ENCODE data around the gene LEO1.
"Not testable (repeated sequence)": the region's sequence is repeated elsewhere in the genome, so short reads cannot be mapped to it uniquely, and the experiment has no call there.

The LEO1 gene

DNA sequence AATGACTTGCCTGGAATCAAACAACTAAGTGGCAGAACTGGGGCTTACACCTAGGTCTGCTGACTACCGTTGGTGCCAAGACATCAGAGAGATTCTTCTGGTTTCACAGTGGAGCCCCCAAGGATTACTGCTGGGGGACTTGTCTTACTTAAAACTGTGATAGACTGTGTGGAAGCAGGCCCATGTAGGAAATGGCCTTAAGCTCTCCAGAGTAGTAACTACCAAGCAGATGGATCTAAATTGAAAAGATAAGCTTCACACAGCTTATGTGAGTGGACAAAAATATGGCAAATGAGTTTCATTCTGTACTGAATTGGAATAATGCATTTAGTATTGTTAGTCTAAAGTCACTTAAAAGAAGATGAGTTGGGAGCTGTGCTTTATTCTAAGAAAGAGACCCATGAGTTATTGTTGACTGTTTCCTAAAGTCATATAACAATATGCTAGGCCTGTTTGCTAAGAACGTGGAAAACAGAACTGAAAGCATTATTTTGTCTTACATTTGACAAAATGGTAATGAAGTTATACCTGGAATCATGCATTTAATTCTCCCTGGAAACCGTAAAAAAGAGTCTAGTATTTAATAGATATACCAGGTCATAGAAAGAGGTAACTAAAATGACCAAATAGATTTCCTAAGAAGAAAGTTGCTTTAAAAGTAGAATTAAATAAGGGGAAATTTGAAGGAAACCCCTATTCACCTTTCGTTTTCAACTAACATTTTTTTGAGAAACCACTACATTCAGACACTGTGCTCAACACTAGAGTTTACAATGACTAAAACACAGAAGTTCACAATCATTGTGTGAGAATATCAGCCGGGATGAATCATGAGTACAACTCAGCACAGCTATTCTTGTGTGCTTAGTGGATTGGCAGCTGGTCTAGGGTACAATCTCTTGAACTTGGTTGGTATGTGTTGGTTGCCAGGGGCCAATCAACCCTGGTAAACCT, 34.4 kb upstream of the LEO1 start:
- peak; percentile 84 for FAIRE-seq
- DNase-seq (ENCODE audit: insufficient read length, low spot score): no peak
- TF ChIP-seq SPI1 (IDR thresholded peaks at IDR 0.05; ENCODE audit: low read depth, low read length) (peak; percentile 57; the same call in 1 of the 2 replicates), TAF1 (IDR thresholded peaks at IDR 0.05; ENCODE audit: low read depth, low read length) (no peak), POLR2AphosphoS5 (IDR thresholded peaks at IDR 0.05; ENCODE audit: low read depth, low read length) (peak; percentile 25; the same call in 1 of the 2 replicates), POLR2A (IDR thresholded peaks at IDR 0.05; ENCODE audit: low read depth, low read length) (0 out of 2 replicates have a peak, but pooled peaks have one; percentile 10), POU2F2 (IDR thresholded peaks at IDR 0.05; ENCODE audit: low read depth, low read length) (no peak), PAX5 (IDR thresholded peaks at IDR 0.05; ENCODE audit: insufficient read depth, low read length, severe bottlenecking) (no peak)

- TF ChIP-seq PAX5 (IDR thresholded peaks at IDR 0.05; ENCODE audit: insufficient read depth, low read length, severe bottlenecking): no peak
- no peak for TF ChIP-seq SPI1 (IDR thresholded peaks at IDR 0.05; ENCODE audit: low read depth, low read length)
- TF ChIP-seq POLR2AphosphoS5 (IDR thresholded peaks at IDR 0.05; ENCODE audit: low read depth, low read length): no peak
- TF ChIP-seq POLR2A (IDR thresholded peaks at IDR 0.05; ENCODE audit: low read depth, low read length): no peak
- no peak for TF ChIP-seq TAF1 (IDR thresholded peaks at IDR 0.05; ENCODE audit: low read depth, low read length)
- TF ChIP-seq POU2F2 (IDR thresholded peaks at IDR 0.05; ENCODE audit: low read depth, low read length): no peak
- DNase-seq (ENCODE audit: insufficient read length, low spot score): no peak
- no peak for FAIRE-seq
Observed at GRCh38 chr15:52004806-52005205, 33.2 kb upstream of the LEO1 start.

GRCh38 chr15:52003710-52004109, 32.1 kb upstream of the LEO1 start:
- TF ChIP-seq TAF1 (IDR thresholded peaks at IDR 0.05; ENCODE audit: low read depth, low read length): no peak
- no peak for TF ChIP-seq POLR2A (IDR thresholded peaks at IDR 0.05; ENCODE audit: low read depth, low read length)
- no peak for FAIRE-seq
- no peak for DNase-seq (ENCODE audit: insufficient read length, low spot score)

DNA sequence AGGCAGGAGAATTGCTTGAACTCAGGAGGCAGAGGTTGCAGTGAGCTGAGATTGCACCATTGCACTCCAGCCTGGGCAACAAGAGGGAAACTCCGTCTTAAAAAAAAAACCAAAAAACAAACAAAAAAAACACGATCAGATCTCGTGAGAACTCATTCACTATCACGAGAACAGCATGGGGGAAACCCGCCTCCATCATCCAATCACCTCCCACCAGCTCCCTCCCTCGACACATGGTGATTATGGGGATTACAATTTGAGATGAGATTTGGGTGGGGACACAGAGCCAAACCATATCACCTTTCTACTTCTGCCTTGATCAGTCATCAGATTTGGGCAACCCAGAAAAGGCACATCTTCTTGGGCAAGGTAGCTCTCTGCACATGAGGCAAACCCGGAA, 31.5 kb upstream of the LEO1 start:
- FAIRE-seq; DNase-seq (ENCODE audit: insufficient read length, low spot score): not testable (repeated sequence)

- FAIRE-seq: no peak
- no peak for DNase-seq (ENCODE audit: insufficient read length, low spot score)
- TF ChIP-seq POU2F2 (IDR thresholded peaks at IDR 0.05; ENCODE audit: low read depth, low read length): no peak
- no peak for TF ChIP-seq SPI1 (IDR thresholded peaks at IDR 0.05; ENCODE audit: low read depth, low read length)
- no peak for TF ChIP-seq POLR2A (IDR thresholded peaks at IDR 0.05; ENCODE audit: low read depth, low read length)
- TF ChIP-seq TAF1 (IDR thresholded peaks at IDR 0.05; ENCODE audit: low read depth, low read length): no peak
- no peak for TF ChIP-seq PAX5 (IDR thresholded peaks at IDR 0.05; ENCODE audit: insufficient read depth, low read length, severe bottlenecking)
- no peak for TF ChIP-seq POLR2AphosphoS5 (IDR thresholded peaks at IDR 0.05; ENCODE audit: low read depth, low read length)
Observed at GRCh38 chr15:52002351-52002750, 30.8 kb upstream of the LEO1 start.

DNA sequence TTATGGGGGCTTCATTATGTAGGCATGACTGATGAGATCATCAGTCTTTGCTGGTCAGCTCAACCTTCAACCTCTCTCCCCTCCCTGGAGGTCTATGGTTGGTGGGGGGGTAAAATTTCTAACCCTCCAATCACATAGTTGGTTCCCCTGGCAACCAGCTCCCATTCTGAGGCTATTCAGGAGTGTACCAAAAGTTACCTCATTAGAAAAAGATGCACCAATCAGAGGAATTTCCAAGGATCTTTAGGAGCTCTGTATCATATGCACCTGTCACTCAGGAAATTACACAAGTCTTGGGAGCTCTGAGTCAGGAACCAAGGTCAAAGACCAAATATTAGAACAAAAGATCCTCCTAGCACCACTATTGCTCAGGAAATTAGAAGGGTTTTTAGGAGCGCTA, 21.4 kb upstream of the LEO1 start:
- no peak for TF ChIP-seq POLR2AphosphoS5 (IDR thresholded peaks at IDR 0.05; ENCODE audit: low read depth, low read length)
- no peak for TF ChIP-seq SPI1 (IDR thresholded peaks at IDR 0.05; ENCODE audit: low read depth, low read length)
- no peak for TF ChIP-seq POU2F2 (IDR thresholded peaks at IDR 0.05; ENCODE audit: low read depth, low read length)
- no peak for TF ChIP-seq POLR2A (IDR thresholded peaks at IDR 0.05; ENCODE audit: low read depth, low read length)
- no peak for TF ChIP-seq PAX5 (IDR thresholded peaks at IDR 0.05; ENCODE audit: insufficient read depth, low read length, severe bottlenecking)
- no peak for TF ChIP-seq TAF1 (IDR thresholded peaks at IDR 0.05; ENCODE audit: low read depth, low read length)
- DNase-seq (ENCODE audit: insufficient read length, low spot score) (no peak), FAIRE-seq (no peak)

- TF ChIP-seq POLR2A (IDR thresholded peaks at IDR 0.05; ENCODE audit: low read depth, low read length) (no peak), POLR2AphosphoS5 (IDR thresholded peaks at IDR 0.05; ENCODE audit: low read depth, low read length) (no peak), SPI1 (IDR thresholded peaks at IDR 0.05; ENCODE audit: low read depth, low read length) (no peak), TAF1 (IDR thresholded peaks at IDR 0.05; ENCODE audit: low read depth, low read length) (no peak), POU2F2 (IDR thresholded peaks at IDR 0.05; ENCODE audit: low read depth, low read length) (no peak), PAX5 (IDR thresholded peaks at IDR 0.05; ENCODE audit: insufficient read depth, low read length, severe bottlenecking) (no peak)
- DNase-seq (ENCODE audit: insufficient read length, low spot score) (no peak), FAIRE-seq (no peak)
Observed at GRCh38 chr15:51991141-51991540, 19.6 kb upstream of the LEO1 start.

- FAIRE-seq (no peak), DNase-seq (ENCODE audit: insufficient read length, low spot score) (no peak)
- no peak for TF ChIP-seq POLR2A (IDR thresholded peaks at IDR 0.05; ENCODE audit: low read depth, low read length)
- no peak for TF ChIP-seq SPI1 (IDR thresholded peaks at IDR 0.05; ENCODE audit: low read depth, low read length)
- TF ChIP-seq PAX5 (IDR thresholded peaks at IDR 0.05; ENCODE audit: insufficient read depth, low read length, severe bottlenecking): no peak
- no peak for TF ChIP-seq POLR2AphosphoS5 (IDR thresholded peaks at IDR 0.05; ENCODE audit: low read depth, low read length)
Observed at GRCh38 chr15:51982770-51983103, 11.2 kb upstream of the LEO1 start.

DNA sequence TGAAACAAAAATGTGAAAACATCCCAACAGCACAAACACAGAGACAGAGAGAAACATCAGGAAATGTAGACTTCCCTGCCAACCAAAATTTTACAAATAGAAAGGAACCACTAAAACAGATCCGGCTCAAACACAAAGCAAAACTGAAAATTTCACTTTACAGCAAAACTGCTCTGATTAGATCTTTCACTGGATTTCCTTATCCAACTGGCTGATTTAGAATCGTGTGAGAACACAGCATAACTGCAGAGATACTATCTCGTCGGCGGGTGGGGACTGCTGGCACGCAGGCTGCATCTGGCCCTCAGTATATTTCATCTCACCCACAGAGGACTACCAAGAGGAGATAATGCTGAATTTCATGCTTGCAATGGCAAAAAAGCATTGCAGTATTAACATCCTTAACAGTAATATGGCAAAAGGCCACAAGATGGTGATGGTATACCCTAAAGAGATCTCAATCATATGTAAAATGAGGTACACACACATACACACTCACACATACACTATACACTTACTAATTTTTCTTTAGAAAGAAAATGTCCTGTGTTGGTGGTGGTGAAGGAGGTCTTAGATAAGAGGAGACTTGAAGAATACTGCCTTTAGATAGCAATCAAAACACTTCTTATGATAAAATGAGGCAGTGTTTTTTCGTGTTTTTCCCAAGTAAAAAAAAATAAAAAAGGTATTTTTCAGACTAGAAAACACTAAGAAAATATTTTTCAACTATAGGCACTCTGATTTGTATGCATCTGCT, 10.6 kb upstream of the LEO1 start:
- no peak for TF ChIP-seq PAX5 (IDR thresholded peaks at IDR 0.05; ENCODE audit: insufficient read depth, low read length, severe bottlenecking)
- TF ChIP-seq TAF1 (IDR thresholded peaks at IDR 0.05; ENCODE audit: low read depth, low read length): no peak
- TF ChIP-seq POU2F2 (IDR thresholded peaks at IDR 0.05; ENCODE audit: low read depth, low read length): no peak
- FAIRE-seq (peak; percentile 96), DNase-seq (ENCODE audit: insufficient read length, low spot score) (peak; percentile 37)

DNA sequence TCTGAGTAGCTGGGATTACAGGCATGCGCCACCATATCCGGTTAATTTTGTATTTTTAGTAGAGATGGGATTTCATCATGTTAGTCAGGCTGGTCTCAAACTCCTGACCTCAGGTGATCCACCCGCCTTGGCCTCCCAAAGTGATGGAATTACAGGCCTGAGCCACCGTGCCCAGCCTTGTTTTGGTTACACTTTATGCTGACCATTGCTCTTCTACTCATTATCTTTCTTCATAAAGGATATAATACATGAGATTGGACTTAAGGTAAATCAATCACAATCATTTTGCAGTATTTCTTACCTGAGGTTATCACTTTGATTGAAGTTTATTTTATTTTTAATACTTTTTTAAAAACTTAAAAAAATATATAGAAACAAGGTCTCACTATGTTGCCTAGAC, 2.2 kb upstream of the LEO1 start:
- DNase-seq (ENCODE audit: insufficient read length, low spot score) (no peak), FAIRE-seq (no peak)
- TF ChIP-seq SPI1 (IDR thresholded peaks at IDR 0.05; ENCODE audit: low read depth, low read length): no peak
- TF ChIP-seq POLR2AphosphoS5 (IDR thresholded peaks at IDR 0.05; ENCODE audit: low read depth, low read length): no peak
- no peak for TF ChIP-seq TAF1 (IDR thresholded peaks at IDR 0.05; ENCODE audit: low read depth, low read length)
- no peak for TF ChIP-seq POLR2A (IDR thresholded peaks at IDR 0.05; ENCODE audit: low read depth, low read length)
- no peak for TF ChIP-seq PAX5 (IDR thresholded peaks at IDR 0.05; ENCODE audit: insufficient read depth, low read length, severe bottlenecking)
- no peak for TF ChIP-seq POU2F2 (IDR thresholded peaks at IDR 0.05; ENCODE audit: low read depth, low read length)
